CD4-positive, alpha-beta T cell treated with Interleukin-4 for 1 hour (primary cell): ENCODE measurements around the gene UBE3A.

Experiments
- DNase-seq, 2 donors: peaks; one replicate each; pipeline ENCODE4 v3.0.0-alpha.2; 2020 to 2022

UBE3A gene

DNA sequence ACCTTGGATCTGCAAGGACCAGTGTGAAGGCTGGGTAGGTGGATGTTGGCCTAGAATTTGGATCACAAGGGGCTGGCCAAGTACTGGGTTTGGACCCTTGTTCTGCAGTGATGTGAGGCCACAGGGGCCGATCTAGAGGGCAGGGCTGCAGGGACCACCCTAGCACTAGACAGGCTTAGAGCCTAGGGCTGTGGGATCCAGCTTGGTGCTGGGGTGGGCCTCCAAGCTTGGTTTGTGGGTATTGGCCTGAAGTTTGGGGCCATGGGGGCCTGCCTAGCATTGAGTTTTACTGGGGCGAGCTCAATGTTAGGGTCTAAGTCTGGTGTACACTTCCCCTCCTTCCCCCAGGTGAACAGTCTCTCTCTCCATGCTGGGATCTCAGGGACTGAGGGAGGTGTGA is 36.5 kb downstream of the UBE3A start:
- DNase-seq, result no peak

DNA sequence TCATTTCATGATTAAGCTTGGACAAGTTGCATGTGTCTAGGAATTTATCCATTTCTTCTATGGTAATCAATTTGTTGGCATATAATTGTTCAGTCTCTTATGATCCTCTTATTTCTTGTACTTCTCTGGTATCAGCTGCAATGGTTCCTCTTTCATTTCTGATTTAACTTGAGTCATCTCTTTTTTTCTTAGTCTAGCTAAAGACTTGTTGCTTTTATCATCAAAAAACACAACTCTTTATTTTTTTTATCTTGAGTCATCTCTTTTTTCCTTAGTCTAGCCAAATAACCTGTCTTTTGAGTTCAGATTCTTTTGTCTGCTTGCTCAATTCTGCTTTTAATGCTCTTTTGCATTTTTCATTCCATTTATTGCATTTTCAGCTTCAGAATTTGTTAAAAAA is 37.3 kb downstream of the UBE3A start:
- DNase-seq, result no peak

DNA sequence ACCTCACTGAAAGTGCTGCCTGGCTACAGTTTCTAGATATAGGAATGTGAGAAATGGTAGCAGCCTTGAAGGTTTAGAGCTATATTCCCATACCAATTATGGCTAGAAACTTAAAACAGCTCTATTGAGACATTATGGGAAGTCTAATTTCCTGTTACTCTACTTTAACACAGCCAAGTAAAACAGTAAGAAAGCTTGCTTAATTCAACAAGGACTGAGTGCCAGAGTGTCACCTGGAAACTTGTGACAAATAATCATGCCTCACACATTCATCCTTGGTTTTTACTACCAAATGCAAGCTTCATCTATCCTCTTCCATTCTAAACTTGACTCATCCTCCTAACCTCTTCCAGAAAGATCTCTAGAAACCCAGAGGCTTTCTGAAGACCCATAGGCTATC is 41.7 kb downstream of the UBE3A start:
- DNase-seq, result no peak

DNA sequence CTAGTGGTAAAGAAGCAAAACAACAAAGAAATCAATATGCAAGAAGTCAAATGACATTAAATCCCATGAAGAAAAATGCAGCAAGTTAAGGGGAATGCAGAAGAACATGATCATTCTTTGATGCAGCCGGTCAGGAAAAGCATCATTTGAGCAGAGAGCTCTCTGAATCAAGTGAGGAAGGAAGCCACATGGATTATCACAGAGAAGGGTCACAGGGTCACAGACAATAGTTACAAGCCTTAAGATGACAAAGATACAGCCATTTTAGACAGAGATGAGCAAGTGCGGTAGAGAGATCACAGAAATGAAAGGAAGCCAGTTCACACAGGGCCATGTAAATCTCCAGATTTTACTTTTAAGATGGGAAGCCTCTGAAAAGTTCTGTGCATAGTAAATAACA is 43.9 kb downstream of the UBE3A start:
- DNase-seq, result no peak

DNA sequence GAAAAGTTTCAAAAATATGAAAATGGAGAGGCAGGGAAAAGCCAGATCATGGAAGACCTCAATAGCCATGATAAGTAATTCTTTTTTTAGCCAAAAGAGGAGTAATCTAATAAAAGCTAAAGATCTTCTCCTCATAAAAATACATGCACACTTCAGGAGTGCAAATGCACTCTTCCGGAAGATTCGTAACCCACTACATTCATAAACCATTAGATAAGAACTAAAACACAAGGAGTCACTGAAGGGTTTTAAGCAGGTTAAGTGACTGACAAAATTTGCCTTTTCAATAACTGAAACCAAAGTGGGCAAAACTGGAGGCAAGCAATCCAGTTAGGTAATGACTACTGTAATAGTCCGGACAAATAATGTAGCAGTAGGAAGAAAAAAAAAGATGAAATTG is 46.0 kb downstream of the UBE3A start:
- no peak for DNase-seq

GRCh38 chr15:25391971-25392721 is 46.7 kb downstream of the UBE3A start:
- no peak for DNase-seq

- no peak for DNase-seq
Observed at GRCh38 chr15:25385986-25386385, 52.8 kb downstream of the UBE3A start.

DNA sequence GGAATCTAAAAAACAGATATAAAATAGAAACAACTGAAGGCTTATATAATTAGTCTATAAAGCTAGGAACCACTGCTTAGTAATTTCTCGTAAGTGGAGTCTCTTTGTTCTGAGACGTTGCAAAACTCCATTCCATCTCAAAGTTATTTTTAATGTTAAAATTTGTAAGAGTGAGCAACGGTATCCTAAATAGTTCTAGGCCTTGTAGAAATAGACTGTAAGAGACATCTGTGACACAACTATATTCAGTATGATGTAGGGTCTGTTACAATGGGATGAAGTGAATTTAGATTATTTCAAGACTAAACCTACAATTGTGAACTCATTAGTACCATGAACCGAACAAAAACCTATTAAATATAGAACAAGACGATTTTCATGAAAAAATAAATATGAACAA is 57.2 kb downstream of the UBE3A start:
- no peak for DNase-seq

GRCh38 chr15:25378501-25378901 is 60.3 kb downstream of the UBE3A start:
- DNase-seq, result no peak

DNA sequence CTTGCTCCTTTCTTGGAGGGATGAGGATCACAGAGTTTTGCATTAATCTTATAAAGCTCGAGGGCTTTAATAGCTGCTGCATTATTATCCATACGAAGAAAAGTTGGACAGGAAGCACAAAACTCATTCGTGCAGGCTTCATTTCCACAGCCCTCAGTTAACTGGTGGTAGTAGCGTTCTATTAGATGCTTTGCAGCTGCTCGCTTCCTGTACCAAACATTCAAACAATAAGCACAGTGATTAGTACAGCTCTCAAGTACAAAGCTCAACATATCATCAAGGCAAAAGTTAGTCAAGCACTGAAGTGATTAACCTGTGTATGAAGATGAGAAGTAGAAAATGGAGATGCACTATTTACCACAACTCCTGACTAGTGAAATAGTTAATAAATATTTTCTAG is 63.3 kb downstream of the UBE3A start:
- DNase-seq, result no peak

DNA sequence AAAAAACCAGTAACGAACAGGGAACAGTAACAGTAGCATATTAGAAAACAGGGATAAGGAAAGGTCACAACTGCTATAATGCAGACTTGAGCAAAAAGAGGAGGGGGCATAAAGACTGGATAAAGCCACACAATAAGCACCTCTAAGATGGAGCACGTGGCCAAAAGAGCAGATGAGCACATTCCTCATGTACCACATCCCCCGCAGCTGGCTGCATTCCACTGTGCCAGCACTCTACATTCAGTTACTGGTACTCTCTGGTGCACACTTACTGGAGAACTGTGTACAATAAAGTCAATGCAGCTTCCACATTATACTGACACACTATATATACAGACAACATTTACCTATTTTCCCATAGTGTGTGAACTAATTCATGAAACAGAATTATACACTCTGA is 64.7 kb downstream of the UBE3A start:
- no peak for DNase-seq

GRCh38 chr15:25372298-25372697 is 66.5 kb downstream of the UBE3A start:
- no peak for DNase-seq

- DNase-seq, result no peak
Observed at GRCh38 chr15:25368850-25369249, 70.0 kb downstream of the UBE3A start.

GRCh38 chr15:25366058-25366457 is 72.8 kb downstream of the UBE3A start:
- DNase-seq, result peak in 1 of 2 donors; percentile 8

- no peak for DNase-seq
Observed at GRCh38 chr15:25362545-25362944, 76.3 kb downstream of the UBE3A start.

GRCh38 chr15:25347707-25348106 is 91.1 kb downstream of the UBE3A start:
- DNase-seq, result no peak

DNA sequence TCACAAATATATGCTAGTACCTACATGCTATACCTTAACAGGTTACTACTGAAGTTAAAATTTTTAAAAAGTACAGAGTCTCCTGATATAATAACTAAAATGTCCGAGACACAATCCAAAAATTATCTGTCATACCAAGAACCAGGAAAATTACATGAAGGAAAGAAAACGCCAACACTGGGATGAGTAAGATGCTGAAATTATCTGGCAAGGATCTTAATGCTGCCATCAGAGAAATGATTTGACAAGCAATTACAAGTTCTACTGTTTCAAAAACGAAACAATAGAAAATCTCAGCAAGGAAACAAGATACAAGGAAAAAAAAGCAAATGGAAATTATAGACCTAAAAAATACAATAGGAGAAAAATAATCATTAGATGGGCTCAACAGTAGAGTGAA is 92.5 kb downstream of the UBE3A start:
- DNase-seq, result no peak

- DNase-seq, result no peak
Observed at GRCh38 chr15:25345943-25346342, 92.9 kb downstream of the UBE3A start.

DNA sequence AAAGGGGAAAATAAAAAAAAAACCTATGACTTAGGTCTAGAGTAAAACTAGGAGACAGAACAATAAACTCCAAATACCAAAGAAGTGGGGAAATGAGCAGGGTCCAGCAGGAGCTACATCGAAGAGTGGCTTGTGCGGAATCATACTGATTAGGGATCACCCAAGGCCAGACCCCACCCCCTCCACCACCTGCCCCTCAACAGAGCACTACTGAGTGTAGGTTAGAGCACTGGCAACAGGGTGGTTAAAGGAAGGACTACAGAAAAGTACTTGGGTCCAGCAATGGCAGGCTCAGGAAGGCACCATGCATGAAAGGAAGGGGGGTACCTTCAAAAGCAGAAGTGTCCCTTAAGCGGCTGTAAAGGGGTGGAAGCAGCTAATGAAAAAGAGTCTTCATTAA is 96.2 kb downstream of the UBE3A start:
- no peak for DNase-seq

DNA sequence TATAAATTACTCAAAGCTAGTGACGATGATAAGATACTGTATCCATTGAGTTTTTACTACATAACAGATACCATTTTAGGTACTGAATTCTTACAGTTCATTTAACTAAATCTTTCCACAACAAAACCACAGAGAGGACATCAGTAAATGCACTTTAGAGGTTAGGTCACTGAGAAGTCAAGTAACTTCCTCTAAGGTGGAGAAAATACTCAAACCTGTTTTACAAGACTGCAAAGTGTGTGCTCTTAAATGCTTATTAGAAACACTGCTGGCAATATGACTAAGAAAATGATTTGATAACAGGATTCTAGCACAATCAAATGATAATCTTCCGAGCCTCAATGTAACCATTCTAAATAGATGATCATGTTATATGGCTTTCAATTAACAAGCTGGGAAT is 99.4 kb downstream of the UBE3A start:
- no peak for DNase-seq

GRCh38 chr15:25335279-25335678 is 103.5 kb downstream of the UBE3A start:
- no peak for DNase-seq

DNA sequence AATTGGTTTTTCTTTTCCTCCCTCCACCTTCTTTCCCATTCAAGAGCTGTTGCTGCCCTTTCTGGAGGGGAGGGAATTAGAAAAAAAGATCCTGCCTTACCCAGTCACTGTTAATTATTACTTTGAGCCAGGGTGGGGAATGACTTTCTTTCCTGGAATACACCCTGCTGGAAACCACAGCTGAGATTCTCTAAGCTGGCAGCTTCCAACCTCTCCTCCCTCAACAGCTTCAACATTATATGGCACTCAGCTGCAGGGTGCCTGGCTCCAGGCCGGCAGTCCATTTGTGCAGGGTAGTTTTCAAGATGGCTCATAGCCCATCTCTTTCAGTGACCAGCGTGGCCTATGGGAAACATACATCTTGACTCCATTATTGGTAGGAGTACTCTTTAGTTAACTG is 105.8 kb downstream of the UBE3A start:
- DNase-seq, result no peak

GRCh38 chr15:25332306-25332705 is 106.5 kb downstream of the UBE3A start:
- no peak for DNase-seq

GRCh38 chr15:25331860-25332259 is 107.0 kb downstream of the UBE3A start:
- no peak for DNase-seq

DNA sequence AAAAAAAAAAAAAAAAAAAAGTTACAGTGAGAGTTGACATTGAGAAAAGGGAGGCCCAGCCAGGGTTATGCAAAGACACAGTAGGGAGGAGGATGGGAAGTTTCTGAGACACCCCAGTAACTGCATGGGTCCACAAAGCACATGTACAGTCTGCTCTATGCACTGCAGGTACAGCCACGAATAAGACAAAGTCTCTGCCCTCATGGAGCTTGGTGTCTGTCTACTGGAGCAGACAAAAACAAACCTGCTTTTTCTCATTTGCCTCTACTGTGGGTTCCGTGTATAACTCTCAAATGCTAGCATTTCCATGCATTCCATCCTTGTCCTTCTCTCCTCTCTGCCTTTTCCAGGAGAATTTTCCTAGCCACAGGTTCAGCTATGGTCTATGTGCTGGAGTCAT is 107.4 kb downstream of the UBE3A start:
- DNase-seq, result no peak

DNA sequence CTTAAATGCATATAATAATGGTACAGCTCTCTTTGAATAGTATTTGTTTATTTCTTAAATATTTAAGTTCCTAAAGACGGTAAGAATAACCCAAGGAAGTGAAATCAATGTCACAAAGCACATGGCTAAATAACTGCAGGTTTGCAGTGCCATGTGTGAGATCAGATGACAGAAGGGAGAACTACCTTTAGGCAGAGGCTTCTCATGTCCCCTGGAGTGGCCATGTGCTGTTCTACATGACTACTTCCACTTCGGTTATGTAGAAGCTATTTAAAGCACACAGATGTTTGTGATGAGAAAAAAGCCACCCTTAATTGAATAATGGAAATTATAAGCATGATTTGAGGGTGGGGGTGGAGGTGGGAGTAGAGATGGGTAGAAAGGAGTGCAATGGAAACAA is 109.1 kb downstream of the UBE3A start:
- no peak for DNase-seq
